ENCODE measurements around the gene SPN.

- TF ChIP-seq CTCF (IDR thresholded peaks at IDR 0.05) (peak; percentile 51 to 76 (median 70)), POLR2A (IDR thresholded peaks at IDR 0.05) (no peak)
These were observed 47.5 kb downstream of the SPN start for GRCh38 chr16:29710227-29711219.

Measured in adrenal gland (tissue), 5 donors.